B cell (primary cell): ENCODE data around the gene GORAB. TPM values are rescaled to one million over a fixed set of nuclear protein-coding genes. Genes with fewer than 3 reads are reported as not detected.

ENCODE experiments used
- ATAC-seq: fragments of 200-7000 bp; cut with Tn5 transposase; one replicate; pipeline ENCODE4 v1.10.0; 2021; ENCODE audit warnings: low read depth, mild to moderate bottlenecking, moderate number of reproducible peaks, moderate library complexity
- CTCF ChIA-PET: fragments of 350-600 bp; sonication (Branson Sonifier 250); formaldehyde crosslinking; loops from one replicate; lab custom pipeline; 2021; ENCODE audit warnings: antibody characterized with exemption, inconsistent platforms; lab: Charles Lee
- POLR2A ChIA-PET: fragments of 350-600 bp; sonication (Branson Sonifier 250); formaldehyde crosslinking; loops from one replicate; lab custom pipeline; 2021; ENCODE audit warnings: antibody characterized with exemption; lab: Charles Lee
- DNase-seq: peaks from one replicate; pipeline ENCODE4 v3.0.0; 2013
- H2AFZ ChIP-seq: 2 replicates; pipeline ENCODE4 v1.6.1; 2012; ENCODE audit warnings: mild to moderate bottlenecking, low read depth, low read length; ENCODE audit not compliant: insufficient read depth, poor library complexity, severe bottlenecking
- H3K27ac ChIP-seq, 2 donors: 1 replicate in 1 of 2; 2 replicates in 1 of 2; pipeline ENCODE4 v1.5.1; 2012 to 2013; ENCODE audit warnings: low read length in 2 of 2, mild to moderate bottlenecking in 2 of 2, moderate library complexity in 1 of 2
- H3K27me3 ChIP-seq, 4 experiments: fragments of 200-600 bp in 1 of 4; sonication (generic) in 1 of 4; replicated peaks in 1 of 4; 1 replicate in 2 of 4; 2 replicates in 2 of 4; pipeline versions ENCODE4 v1.6.1 to v1.7.0; 2013 to 2016; ENCODE audit warnings: low read length in 3 of 4, mild to moderate bottlenecking in 2 of 4, mixed read lengths in 1 of 4, moderate library complexity in 1 of 4; ENCODE audit not compliant: insufficient read depth in 4 of 4, control insufficient read depth in 3 of 4; ENCODE audit errors: control extremely low read depth in 1 of 4
- H3K36me3 ChIP-seq, 2 experiments: replicated peaks in 1 of 2; 1 replicate in 1 of 2; 2 replicates in 1 of 2; pipeline versions ENCODE4 v1.6.1 to v1.7.1; 2013; ENCODE audit warnings: low read length in 1 of 2; ENCODE audit not compliant: insufficient read depth in 2 of 2, control insufficient read depth in 1 of 2; ENCODE audit errors: control extremely low read depth in 1 of 2, extremely low read depth in 1 of 2
- H3K4me1 ChIP-seq, 2 donors: fragments of 200-600 bp in 1 of 2; sonication (generic) in 1 of 2; 1 replicate in 1 of 2; 2 replicates in 1 of 2; pipeline versions ENCODE4 v1.5.1 to v1.6.1; 2013 to 2017; ENCODE audit warnings: low read length in 2 of 2; ENCODE audit not compliant: control insufficient read depth in 2 of 2, insufficient read depth in 2 of 2
- H3K4me2 ChIP-seq: replicated peaks from 2 replicates; pipeline ENCODE3; 2012; ENCODE audit warnings: mild to moderate bottlenecking, low read depth, low read length; ENCODE audit not compliant: poor library complexity, severe bottlenecking
- H3K4me3 ChIP-seq, 5 experiments: fragments of 200-600 bp in 1 of 5; sonication (generic) in 1 of 5; 1 replicate in 3 of 5; 2 replicates in 2 of 5; pipeline versions ENCODE4 v1.5.1 to v1.7.0; 2011 to 2016; ENCODE audit warnings: low read length in 4 of 5, mild to moderate bottlenecking in 4 of 5, low read depth in 2 of 5, control low read depth in 1 of 5, moderate library complexity in 1 of 5; ENCODE audit not compliant: insufficient read depth in 1 of 5; ENCODE audit errors: control extremely low read depth in 1 of 5, extremely low read depth in 1 of 5
- H3K79me2 ChIP-seq: fragments of 200-600 bp; sonication (generic); one replicate; pipeline ENCODE4 v1.6.0; 2016; ENCODE audit warnings: low read length; ENCODE audit not compliant: control insufficient read depth, insufficient read depth
- H3K9ac ChIP-seq: fragments of 200-600 bp; sonication (generic); 2 replicates; pipeline ENCODE4 v1.6.1; 2017; ENCODE audit warnings: mild to moderate bottlenecking, low read length, moderate library complexity
- H3K9me3 ChIP-seq, 3 donors: one replicate each; pipeline versions ENCODE4 v1.6.1 to v1.7.1; 2013; ENCODE audit warnings: low read length in 2 of 3; ENCODE audit not compliant: control insufficient read depth in 2 of 3, insufficient read depth in 1 of 3; ENCODE audit errors: control extremely low read depth in 1 of 3
- H4K20me1 ChIP-seq: 2 replicates; pipeline ENCODE4 v1.6.0; 2012; ENCODE audit warnings: mild to moderate bottlenecking, low read length; ENCODE audit not compliant: insufficient read depth, control insufficient read depth, poor library complexity, severe bottlenecking
- H3K27ac Mint-ChIP-seq: one replicate; pipeline ENCODE4 v1.8.0; 2021; ENCODE audit warnings: mixed read lengths
- H3K27me3 Mint-ChIP-seq: one replicate; pipeline ENCODE4 v1.8.0; 2021; ENCODE audit warnings: mixed read lengths
- H3K4me1 Mint-ChIP-seq: one replicate; pipeline ENCODE4 v1.8.0; 2021; ENCODE audit warnings: mixed read lengths
- H3K4me3 Mint-ChIP-seq: one replicate; pipeline ENCODE4 v1.8.0; 2021; ENCODE audit warnings: mixed read lengths
- H3K9me3 Mint-ChIP-seq: one replicate; pipeline ENCODE4 v1.8.0; 2022; ENCODE audit warnings: mixed read lengths; ENCODE audit not compliant: insufficient read depth
- EZH2 ChIP-seq: IDR thresholded peaks from 2 replicates; pipeline ENCODE4 v1.6.1; 2012; ENCODE audit warnings: borderline replicate concordance, low read depth, mild to moderate bottlenecking, moderate library complexity, low read length; ENCODE audit not compliant: insufficient read depth, poor library complexity, severe bottlenecking
- WGBS: methylation state at CpG from one replicate; pipeline ENCODE4 v1.1.5; 2013; ENCODE audit warnings: missing lambda C conversion rate; ENCODE audit not compliant: insufficient coverage; 5-methylcytosine and 5-hydroxymethylcytosine counted together
- intact Hi-C: fragments of 100-400 bp; cut with micrococcal nuclease; formaldehyde crosslinking; loops from one replicate; pipeline ENCODE4 v1.10.0; 2022
- polyA plus RNA-seq: library from polyadenylated mRNA; depleted of rRNA; stranded (reverse); fragments of >200 nt; gene quantifications from 2 replicates; pipeline ENCODE4 v1.2.3, GENCODE V29; 2012
- total RNA-seq, 2 donors: library from RNA; stranded (reverse); fragments of 120-200 nt in 1 of 2; gene quantifications; 1 replicate in 1 of 2; 2 replicates in 1 of 2; pipeline versions ENCODE4 v1.2.3 to v1.2.4, GENCODE V29; 2013 to 2022
- TF ChIP-seq, protein P1 (sequence below): fragments of 200-600 bp; IDR thresholded peaks from one replicate; pipeline ENCODE4 v1.8.0; 2022; ENCODE audit warnings: antibody characterized with exemption, mild to moderate bottlenecking

Gene GORAB
- total and polyA plus RNA-seq, 2 donors (not counting 1 experiment from before 2014, with no cell fraction given) = 15.1 to 24.2 TPM

DNA sequence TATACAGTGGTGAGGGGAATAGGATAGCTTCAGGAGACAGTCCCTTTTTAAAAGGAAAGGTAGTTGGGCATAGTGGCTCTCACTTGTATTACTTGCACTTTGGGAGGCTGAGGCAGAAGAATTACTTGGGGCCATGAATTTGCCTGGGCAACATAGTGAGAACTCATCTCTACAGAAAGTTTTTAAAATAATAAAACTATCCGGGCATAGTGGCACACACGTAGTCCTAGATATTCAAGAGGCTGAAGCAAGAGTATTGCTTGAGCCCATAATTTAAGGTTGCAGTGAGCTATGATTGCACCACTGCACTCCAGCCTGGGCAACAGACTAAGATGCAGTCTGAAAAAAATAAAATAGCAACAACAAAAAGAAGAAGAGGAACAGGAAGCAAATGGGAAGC, 27.2 kb downstream of the GORAB start:
- CTCF ChIA-PET = no interaction called here

DNA sequence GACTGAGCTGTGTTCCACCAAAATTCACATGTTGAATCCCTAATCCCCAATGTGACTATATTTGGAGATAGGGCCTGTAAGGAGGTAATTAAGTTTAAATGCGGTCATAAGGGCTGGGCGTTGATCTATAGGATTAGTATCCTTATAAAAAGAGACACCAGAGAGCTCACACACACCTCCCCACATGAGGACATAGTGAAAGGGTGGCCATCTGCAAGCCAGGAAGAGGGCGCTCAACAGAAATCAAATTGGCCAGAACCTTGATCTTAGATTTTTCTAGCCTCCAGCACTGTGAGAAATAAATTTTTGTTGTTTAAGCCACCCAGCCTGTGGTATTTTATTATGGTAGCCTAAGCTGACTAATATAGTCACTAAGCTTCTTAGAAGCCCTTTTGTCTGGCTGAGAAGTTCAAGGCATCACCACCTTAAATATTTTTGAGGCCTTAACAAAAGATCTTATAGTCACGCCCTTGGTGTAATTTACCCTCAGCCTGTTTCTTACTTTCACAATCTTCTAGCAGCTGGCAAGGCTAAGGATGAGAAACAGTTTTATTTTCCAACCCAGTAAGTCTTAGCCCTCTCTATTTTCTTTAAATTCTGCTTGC, 28.8 kb downstream of the GORAB start:
- no CpG with 5 or more reads among the region's 4 CpGs for WGBS
- Histone ChIP-seq H3K4me1 (no peaks in the 10 kb centered on the region), H3K9me3 (peaks cover 0 to 6% (median 2%) of the 10 kb centered on the region in 3 donors), H2AFZ (no peak overlapping the region), H3K36me3 (no peaks in the 10 kb centered on the region), H3K4me2 (no peak overlapping the region), H3K9ac (no peak overlapping the region), H4K20me1 (no peaks in the 10 kb centered on the region), H3K79me2 (no peaks in the 10 kb centered on the region), H3K27ac (no peak overlapping the region), H3K4me3 (no peak overlapping the region), H3K27me3 (no peaks in the 10 kb centered on the region)
- CTCF ChIA-PET = no interaction called here
- TF ChIP-seq EZH2 = no peak
- TF ChIP-seq, protein P1, sequence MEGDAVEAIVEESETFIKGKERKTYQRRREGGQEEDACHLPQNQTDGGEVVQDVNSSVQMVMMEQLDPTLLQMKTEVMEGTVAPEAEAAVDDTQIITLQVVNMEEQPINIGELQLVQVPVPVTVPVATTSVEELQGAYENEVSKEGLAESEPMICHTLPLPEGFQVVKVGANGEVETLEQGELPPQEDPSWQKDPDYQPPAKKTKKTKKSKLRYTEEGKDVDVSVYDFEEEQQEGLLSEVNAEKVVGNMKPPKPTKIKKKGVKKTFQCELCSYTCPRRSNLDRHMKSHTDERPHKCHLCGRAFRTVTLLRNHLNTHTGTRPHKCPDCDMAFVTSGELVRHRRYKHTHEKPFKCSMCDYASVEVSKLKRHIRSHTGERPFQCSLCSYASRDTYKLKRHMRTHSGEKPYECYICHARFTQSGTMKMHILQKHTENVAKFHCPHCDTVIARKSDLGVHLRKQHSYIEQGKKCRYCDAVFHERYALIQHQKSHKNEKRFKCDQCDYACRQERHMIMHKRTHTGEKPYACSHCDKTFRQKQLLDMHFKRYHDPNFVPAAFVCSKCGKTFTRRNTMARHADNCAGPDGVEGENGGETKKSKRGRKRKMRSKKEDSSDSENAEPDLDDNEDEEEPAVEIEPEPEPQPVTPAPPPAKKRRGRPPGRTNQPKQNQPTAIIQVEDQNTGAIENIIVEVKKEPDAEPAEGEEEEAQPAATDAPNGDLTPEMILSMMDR = no peak
- intact Hi-C loops = no loop called here
- H3K4me1 Mint-ChIP-seq = no peaks in the 10 kb centered on the region
- H3K9me3 Mint-ChIP-seq = peaks cover 3% of the 10 kb centered on the region
- peaks cover 8% of the 10 kb centered on the region for H3K27me3 Mint-ChIP-seq
- POLR2A ChIA-PET = no interaction called here
- DNase-seq (no peak), ATAC-seq (no peak)
- no peak overlapping the region for H3K27ac Mint-ChIP-seq
- H3K4me3 Mint-ChIP-seq = no peak overlapping the region

More for the DNA sequence above, 27.2 kb downstream of the GORAB start:
- TF ChIP-seq, protein P1 = no peak
- TF ChIP-seq EZH2 = no peak
- no peak overlapping the region for H3K4me2 ChIP-seq
- no peak overlapping the region for H3K27ac Mint-ChIP-seq
- no peak overlapping the region for H3K9ac ChIP-seq
- ATAC-seq = no peak
- DNase-seq = no peak
- no peaks in the 10 kb centered on the region for H3K4me1 Mint-ChIP-seq
- no peak overlapping the region for H3K4me3 Mint-ChIP-seq
- H3K9me3 ChIP-seq = peaks cover 0 to 6% (median 2%) of the 10 kb centered on the region in 3 donors
- H3K4me1 ChIP-seq = no peaks in the 10 kb centered on the region
- H3K27me3 Mint-ChIP-seq = peaks cover 8% of the 10 kb centered on the region
- no peak overlapping the region for H2AFZ ChIP-seq
- POLR2A ChIA-PET = no interaction called here
- WGBS = 100% methylated on average over 2 of the region's 2 CpGs
- H3K27ac ChIP-seq = no peak overlapping the region
- intact Hi-C loops = no loop called here
- no peaks in the 10 kb centered on the region for H3K36me3 ChIP-seq
- no peaks in the 10 kb centered on the region for H3K27me3 ChIP-seq
- no peak overlapping the region for H3K4me3 ChIP-seq
- H3K79me2 ChIP-seq = no peaks in the 10 kb centered on the region
- H4K20me1 ChIP-seq = no peaks in the 10 kb centered on the region
- peaks cover 3% of the 10 kb centered on the region for H3K9me3 Mint-ChIP-seq
